ENCODE measurements around the gene TERT.
"Not testable (repeated sequence)": the region's sequence is repeated elsewhere in the genome, so short reads cannot be mapped to it uniquely, and the experiment has no call there.

The TERT gene

GRCh38 chr5:1330146-1330846, 35.4 kb upstream of the TERT start:
- TF ChIP-seq GLIS3 (CRISPR knock-in tag; IDR thresholded peaks at IDR 0.05) (no peak), OSR1 (CRISPR knock-in tag; IDR thresholded peaks at IDR 0.05) (no peak), RARB (CRISPR knock-in tag; IDR thresholded peaks at IDR 0.05) (no peak), ZNF70 (CRISPR knock-in tag; IDR thresholded peaks at IDR 0.05) (no peak), TSHZ2 (CRISPR knock-in tag; IDR thresholded peaks at IDR 0.05) (no peak), POU6F1 (CRISPR knock-in tag; IDR thresholded peaks at IDR 0.05; ENCODE audit: borderline replicate concordance, low read depth) (no peak), TOX (CRISPR knock-in tag; IDR thresholded peaks at IDR 0.05; ENCODE audit: borderline replicate concordance) (no peak), CSDC2 (CRISPR knock-in tag; IDR thresholded peaks at IDR 0.05) (no peak), ZFP3 (CRISPR knock-in tag; IDR thresholded peaks at IDR 0.05) (no peak), ZFP30 (CRISPR knock-in tag; IDR thresholded peaks at IDR 0.05) (no peak), PATZ1 (CRISPR knock-in tag; IDR thresholded peaks at IDR 0.05; ENCODE audit: borderline replicate concordance) (no peak)
- no peak for ATAC-seq

DNA sequence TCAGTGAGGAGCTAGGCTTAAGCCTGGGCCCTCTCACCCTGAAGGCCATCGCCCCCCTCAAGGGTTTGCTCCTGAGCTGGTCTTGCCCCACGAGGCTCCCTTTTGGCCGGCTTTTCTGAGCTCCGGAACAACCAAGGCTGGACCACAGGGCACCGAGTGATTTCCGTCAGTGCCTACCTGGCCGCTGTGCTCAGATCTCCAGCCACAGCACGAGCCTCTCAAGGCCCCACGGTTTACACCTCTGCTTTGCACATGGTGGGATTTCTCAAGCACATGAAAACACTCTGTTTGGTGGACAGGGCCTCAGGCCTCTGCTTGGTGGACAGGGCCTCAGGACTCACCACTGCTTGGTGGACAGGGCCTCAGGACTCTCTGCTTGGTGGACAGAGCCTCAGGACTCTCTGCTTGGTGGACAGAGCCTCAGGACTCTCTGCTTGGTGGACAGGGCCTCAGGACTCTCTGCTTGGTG, 34.3 kb upstream of the TERT start:
- no peak for ATAC-seq
- TF ChIP-seq ISL1 (CRISPR knock-in tag; IDR thresholded peaks at IDR 0.05) (no peak), POU6F1 (CRISPR knock-in tag; IDR thresholded peaks at IDR 0.05; ENCODE audit: borderline replicate concordance, low read depth) (no peak), ZNF70 (CRISPR knock-in tag; IDR thresholded peaks at IDR 0.05) (no peak), ZFP3 (CRISPR knock-in tag; IDR thresholded peaks at IDR 0.05) (no peak), ESRRG (CRISPR knock-in tag; IDR thresholded peaks at IDR 0.05) (no peak), RARB (CRISPR knock-in tag; IDR thresholded peaks at IDR 0.05) (no peak), PPARA (CRISPR knock-in tag; IDR thresholded peaks at IDR 0.05; ENCODE audit: borderline replicate concordance) (no peak), TCF4 (CRISPR knock-in tag; IDR thresholded peaks at IDR 0.05; ENCODE audit: borderline replicate concordance) (no peak), CSDC2 (CRISPR knock-in tag; IDR thresholded peaks at IDR 0.05) (no peak), PATZ1 (CRISPR knock-in tag; IDR thresholded peaks at IDR 0.05; ENCODE audit: borderline replicate concordance) (no peak)

- ATAC-seq, result not testable (repeated sequence)
Observed at GRCh38 chr5:1328237-1329110, 33.6 kb upstream of the TERT start.

GRCh38 chr5:1326901-1327756, 32.3 kb upstream of the TERT start:
- not testable (repeated sequence) for ATAC-seq

GRCh38 chr5:1326532-1326875, 31.6 kb upstream of the TERT start:
- ATAC-seq, result not testable (repeated sequence)

Data from SK-N-SH treated with all-trans-retinoic acid at 6 μM for 48 hours (cell line).